ENCODE data around the gene VPS13A.

DNA sequence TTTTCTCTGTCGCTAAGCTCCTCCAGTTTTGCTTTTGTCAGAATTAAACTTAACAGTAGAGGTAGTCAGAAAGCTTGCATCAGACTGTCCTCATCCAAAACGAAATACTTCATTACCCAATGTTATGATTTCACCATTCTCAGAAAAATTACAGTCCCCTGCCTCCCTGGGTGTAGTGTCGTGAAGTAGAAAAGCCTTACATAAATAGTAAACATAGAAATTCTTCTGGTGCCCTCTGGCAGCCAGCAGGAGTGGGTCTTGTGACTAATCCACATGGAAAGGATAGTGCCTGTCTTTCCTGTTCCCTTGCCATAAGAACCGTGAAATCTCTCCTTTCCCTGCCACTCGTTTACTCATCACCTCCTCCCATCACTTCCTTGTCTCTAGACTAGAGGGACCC, 240.2 kb downstream of the VPS13A start:
- TF ChIP-seq CTCF (conservative IDR thresholded peaks at IDR 0.05; ENCODE audit: low read depth, low read length) (no peak), EZH2 (IDR thresholded peaks at IDR 0.05; ENCODE audit: borderline replicate concordance, low read depth, low read length, poor library complexity, severe bottlenecking) (no peak)
